GM21529 (cell line): ENCODE measurements around the gene ZNF574.
"Not testable (repeated sequence)": the region's sequence is repeated elsewhere in the genome, so short reads cannot be mapped to it uniquely, and the experiment has no call there.

Experiments used
- ATAC-seq: cut with Tn5 transposase; IDR thresholded peaks from one replicate; pipeline ENCODE4 v1.9.1; 2021; ENCODE audit not compliant: unreplicated experiment

ZNF574 gene, protein sequence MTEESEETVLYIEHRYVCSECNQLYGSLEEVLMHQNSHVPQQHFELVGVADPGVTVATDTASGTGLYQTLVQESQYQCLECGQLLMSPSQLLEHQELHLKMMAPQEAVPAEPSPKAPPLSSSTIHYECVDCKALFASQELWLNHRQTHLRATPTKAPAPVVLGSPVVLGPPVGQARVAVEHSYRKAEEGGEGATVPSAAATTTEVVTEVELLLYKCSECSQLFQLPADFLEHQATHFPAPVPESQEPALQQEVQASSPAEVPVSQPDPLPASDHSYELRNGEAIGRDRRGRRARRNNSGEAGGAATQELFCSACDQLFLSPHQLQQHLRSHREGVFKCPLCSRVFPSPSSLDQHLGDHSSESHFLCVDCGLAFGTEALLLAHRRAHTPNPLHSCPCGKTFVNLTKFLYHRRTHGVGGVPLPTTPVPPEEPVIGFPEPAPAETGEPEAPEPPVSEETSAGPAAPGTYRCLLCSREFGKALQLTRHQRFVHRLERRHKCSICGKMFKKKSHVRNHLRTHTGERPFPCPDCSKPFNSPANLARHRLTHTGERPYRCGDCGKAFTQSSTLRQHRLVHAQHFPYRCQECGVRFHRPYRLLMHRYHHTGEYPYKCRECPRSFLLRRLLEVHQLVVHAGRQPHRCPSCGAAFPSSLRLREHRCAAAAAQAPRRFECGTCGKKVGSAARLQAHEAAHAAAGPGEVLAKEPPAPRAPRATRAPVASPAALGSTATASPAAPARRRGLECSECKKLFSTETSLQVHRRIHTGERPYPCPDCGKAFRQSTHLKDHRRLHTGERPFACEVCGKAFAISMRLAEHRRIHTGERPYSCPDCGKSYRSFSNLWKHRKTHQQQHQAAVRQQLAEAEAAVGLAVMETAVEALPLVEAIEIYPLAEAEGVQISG

DNA sequence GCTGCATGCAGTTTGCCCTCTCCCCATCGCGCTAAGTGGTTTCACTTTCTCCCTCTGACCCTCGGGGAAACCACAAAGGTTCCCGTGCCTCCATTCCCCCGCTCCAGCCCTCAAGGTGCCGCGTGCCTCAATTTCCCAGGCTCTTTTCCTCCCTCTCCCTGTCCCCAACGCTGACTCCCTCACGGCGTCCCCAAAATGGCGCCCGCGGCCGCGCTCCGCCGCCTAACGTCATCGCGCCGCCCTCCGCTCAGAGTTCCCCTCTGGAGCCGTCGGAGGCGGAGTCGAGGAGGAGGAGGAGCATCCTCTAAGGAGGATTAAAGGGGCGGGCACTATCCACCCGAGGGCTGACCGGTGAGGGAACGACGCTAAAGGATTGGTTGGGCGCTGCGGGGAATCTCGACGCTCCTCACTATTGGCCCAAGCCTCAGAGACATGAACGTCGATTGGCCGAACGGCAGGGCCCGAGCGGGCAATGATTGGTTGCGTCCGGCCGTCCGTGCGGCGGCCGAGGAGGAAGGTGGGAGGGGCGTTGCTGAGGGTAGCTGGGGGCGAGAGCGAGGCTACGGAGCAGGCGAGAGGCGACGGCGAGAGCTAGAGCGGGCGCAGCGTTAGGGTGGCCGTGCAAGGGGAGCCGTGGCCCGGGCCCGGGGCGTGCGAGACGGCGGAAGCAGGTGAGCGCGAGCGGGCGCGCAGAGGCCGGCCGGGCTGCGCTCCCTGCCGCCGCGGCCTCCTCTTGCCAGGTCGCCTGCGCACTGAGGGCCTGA is at the start of gene ZNF574:
TSS of gene ZNF574 (plus strand) at position 551 of the 764 bp plus-strand sequence. CDS start 2,441 bp downstream, outside the sequence.
- ATAC-seq: peak; percentile 91

DNA sequence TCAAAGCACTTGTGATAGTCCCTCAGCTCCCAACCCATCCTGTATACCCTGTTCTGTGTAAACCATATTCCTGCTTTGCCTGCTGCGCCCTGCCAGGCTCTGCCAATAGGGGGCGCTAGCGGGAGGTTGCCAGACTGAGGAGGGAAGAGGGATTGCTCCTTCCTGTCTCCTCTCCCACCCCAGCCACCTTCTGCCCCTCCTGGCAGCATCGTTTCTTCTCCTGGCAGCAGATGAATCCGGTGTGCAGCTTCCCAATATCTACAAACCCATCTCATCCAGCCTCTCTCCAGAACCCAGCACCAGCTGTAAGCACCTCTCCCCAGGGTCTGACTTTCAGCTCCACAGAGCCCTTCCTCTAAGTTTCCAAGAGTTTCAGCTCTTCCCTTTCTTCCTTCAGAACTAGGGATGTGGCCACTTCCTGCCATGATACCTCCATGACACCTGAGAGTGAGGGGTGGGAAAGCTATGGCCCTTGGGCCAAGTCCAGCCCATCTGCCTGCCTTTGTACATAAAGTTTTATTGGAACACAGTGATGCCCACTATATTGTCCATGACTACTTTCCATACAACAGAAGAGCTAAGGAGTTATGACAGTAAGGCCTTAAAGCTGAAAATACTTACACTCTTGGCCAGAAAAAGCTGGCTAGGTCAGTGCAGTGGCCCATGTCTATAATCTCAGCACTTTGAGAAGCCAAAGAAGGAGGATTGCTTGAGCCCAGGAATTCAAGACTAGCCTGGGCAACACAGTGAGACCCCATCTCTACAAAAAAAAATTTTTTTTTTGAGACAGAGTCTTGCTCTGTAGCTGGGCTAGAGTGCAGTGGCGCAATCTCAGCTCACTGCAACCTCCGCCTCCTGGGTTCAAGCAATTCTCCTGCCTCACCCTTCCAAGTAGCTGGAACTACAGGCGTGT is 47.4 kb upstream of the ZNF574 start:
- ATAC-seq: no peak

DNA sequence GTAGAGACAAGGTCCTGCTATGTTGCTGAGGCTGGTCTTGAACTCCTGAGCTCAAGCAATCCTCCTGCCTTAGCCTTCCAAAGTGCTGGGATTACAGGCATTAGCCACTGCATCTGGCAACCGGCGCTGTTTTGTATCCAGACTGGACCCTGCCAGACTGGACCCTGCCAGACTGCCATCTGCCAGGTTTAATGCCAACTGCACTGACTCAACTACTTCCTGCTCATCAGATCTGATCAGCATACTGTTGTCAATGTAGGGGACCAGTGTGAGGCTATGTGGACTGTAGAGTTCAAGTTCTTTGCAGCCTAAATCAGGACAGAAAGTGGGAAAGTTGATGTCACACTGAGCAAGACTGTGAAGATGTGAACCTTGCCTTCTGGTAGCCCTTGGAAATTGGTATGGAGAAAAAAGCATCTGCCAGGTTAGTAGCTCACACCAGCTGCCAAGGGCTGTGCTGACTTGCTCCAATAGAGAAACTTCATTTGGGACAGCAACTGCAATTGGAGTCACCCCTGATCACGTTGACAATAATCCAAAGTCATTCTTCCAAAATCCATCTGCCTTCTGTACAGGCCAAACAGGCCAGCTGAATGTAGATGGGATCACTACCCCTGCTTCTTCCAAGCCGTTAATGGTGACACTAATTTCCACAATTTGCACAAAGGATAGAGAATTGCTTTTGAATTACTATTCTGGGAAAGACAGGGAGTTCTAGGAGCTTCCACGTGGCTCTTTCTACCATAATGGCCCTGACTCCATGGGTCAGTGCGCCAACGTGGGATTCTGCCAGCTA is 45.1 kb upstream of the ZNF574 start:
- ATAC-seq: no peak

GRCh38 chr19:42032431-42032830 is 43.5 kb upstream of the ZNF574 start:
- no peak for ATAC-seq

DNA sequence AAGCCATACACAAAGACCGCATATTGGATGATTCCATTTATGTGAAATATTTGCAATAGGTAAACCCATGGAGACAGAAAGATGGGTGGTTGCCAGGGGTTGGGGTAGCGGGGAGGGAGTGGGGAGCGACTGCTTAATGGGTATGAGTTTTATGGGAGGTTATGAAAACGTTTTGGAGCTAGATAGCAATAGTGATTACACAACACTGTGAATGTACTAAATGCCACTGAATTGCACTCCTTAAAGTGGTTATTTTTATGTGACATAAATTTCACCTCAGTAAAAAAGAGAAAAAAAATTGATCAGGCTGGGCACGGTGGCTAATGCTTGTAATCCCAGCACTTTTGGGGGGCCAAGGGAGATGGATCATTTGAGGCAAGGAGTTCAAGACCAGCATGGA is 42.6 kb upstream of the ZNF574 start:
- ATAC-seq: no peak

DNA sequence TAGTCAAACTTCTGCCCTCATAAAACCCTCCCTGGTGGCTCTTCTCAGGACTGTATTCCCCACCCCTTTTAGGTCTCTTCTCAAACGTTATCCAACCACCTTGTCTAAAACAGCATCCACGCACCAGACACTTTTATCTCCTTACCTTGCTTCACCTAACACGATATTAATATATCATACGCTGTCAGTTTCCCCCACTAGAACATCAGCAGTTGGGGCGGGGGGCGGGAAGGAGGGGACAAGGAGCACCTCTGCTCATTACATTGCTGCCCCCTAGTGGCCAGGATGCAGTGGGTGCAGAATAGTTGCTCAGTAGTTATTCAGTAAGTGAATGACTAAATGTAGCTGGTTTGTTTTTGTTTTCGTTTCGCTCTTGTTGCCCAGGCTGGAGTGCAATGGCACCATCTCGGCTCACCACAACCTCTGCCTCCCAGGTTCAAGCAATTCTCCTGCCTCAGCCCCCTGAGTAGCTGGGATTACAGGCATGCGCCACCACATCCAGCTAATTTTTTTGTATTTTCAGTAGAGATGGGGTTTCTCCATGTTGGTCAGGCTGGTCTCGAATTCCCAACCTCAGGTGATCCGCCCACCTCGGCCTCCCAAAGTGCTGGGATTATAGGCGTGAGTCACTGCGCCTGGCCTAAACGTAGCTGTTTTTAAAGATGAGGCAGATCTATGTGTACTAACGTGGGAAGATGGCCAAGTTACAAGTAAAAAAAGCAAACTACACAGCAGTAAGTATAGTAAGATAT is 41.1 kb upstream of the ZNF574 start:
- peak; percentile 44 for ATAC-seq

- no peak for ATAC-seq
Measured at GRCh38 chr19:42037649-42038048, 38.3 kb upstream of the ZNF574 start.

GRCh38 chr19:42038666-42039065 is 37.3 kb upstream of the ZNF574 start:
- ATAC-seq: no peak

- ATAC-seq: no peak
Measured at GRCh38 chr19:42040031-42040430, 35.9 kb upstream of the ZNF574 start.

DNA sequence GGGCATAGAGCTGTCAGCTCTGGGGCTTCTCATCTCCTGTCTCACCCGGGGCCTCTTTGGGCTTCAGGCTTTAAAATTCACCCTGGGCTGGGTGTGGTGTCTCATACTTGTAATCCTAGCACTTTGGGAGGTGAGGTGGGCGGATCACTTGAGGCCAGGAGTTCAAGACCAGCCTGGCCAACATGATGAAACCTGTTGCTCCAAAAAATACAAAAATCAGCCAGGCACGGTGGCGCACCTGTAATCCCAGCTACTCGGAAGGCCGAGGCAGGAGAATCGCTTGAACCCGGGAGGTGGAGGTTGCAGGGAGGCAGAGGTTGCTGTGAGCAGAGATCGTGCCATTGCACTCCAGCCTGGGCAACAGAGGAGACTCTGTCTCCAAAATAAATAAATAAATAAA is 35.5 kb upstream of the ZNF574 start:
- not testable (repeated sequence) for ATAC-seq

DNA sequence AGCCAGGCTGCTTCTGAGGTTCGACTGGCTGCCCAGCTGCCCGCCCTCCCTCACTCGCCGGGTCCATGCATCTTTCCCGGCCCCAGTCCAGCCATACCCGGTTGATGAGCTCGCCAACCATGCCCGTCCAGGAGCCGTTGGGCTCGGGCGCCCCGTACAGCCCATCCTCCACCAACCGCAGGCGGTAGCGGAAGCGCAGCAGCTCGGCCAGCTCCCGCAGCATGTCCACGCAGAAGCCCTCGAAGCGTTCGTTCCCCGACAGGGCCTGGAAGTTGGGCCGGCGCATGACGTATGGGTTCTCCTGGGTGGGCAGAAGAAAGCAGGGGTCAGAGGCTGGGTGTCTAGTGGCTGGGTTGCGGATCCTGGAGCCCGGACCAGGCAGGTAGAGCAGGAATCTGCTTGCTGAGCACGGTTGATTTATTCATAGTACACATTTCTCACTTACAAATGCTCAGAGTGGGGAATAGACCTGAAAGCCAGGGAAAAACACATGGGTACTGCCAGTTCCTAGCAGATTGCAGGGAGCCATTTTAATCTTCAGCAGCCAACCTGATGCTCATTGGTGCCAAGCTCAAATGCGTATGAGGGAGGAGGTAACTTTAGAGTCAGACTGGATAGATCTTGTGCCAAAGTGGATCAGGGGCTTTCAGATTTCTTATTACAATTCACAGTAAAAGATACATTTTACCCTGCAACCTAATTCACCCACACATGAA is 33.4 kb upstream of the ZNF574 start:
- ATAC-seq: no peak

GRCh38 chr19:42045575-42045974 is 30.4 kb upstream of the ZNF574 start:
- ATAC-seq: no peak

GRCh38 chr19:42048992-42049391 is 27.0 kb upstream of the ZNF574 start:
- ATAC-seq: no peak

DNA sequence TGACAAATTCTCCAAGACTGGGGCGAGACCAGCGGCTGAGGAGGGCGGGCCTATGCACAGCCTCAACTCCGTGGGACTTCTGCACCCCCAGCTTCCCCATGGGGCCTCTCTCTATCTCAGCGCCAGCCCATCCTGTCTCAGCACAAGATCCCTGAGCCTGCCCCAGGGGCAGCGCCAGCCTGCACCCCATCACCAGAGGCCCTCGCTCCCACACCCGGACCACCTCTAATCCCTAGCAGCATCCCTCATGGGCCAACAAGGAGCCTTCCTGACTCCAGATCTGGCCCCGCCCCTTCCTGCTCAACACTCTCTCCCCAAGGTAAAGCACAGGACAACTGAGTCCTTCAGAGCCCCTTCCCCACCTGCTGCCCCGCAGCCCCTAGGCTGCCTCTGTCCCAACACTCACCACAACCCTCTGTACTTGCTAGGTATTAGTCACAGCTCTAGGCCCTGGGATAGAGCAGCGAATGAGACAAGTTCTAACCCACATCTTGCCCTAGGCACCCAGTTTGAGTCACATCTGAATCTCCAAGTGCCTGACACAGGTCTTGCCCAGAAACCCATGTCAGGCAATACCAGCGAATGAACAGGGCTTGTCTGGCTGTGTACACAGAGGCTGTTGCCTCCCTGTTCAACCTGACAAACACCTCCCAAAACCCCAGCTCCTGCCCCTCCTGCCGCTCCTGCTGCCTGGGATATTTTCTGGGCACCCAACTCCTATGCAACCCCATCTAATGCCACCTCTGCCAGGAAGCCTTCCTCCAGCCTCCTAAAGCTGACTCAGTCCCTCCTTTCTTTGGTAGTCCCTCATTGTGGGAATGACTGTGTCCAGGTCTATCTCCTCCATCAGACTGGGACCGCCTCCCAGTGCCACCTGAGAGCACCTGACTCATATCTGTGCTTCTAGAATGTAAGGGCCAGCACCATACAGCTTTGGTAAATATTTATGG is 24.5 kb upstream of the ZNF574 start:
- no peak for ATAC-seq

GRCh38 chr19:42052241-42052863 is 23.6 kb upstream of the ZNF574 start:
- no peak for ATAC-seq
